Aorta (tissue), 5 donors: Measurements from ENCODE around the gene ZMYND10. TPM values are rescaled to one million over a fixed set of nuclear protein-coding genes. Genes with fewer than 3 reads are reported as not detected.
A peak's percentile ranks its signal among the peaks of the same experiment; 100 is the strongest.

Source experiments
- ATAC-seq: fragments of 200-7000 bp; cut with Tn5 transposase; one replicate; pipeline ENCODE4 v1.9.1; 2022; ENCODE audit warnings: moderate library complexity; ENCODE audit not compliant: low FRiP score
- DNase-seq, 2 donors: peaks; one replicate each; pipeline ENCODE4 v3.0.0-alpha.2; 2020
- H3K27ac ChIP-seq, 2 donors: one replicate each; pipeline ENCODE4 v1.5.1; 2013; ENCODE audit warnings: low read length in 2 of 2, mild to moderate bottlenecking in 2 of 2, moderate library complexity in 2 of 2, control low read depth in 1 of 2, inconsistent platforms in 1 of 2, low read depth in 1 of 2
- H3K27me3 ChIP-seq, 2 donors: one replicate each; pipeline ENCODE4 v1.6.1; 2013; ENCODE audit warnings: control low read depth in 1 of 2, low read length in 1 of 2, mild to moderate bottlenecking in 1 of 2, moderate library complexity in 1 of 2; ENCODE audit not compliant: insufficient read depth in 2 of 2, control insufficient read depth in 1 of 2
- H3K36me3 ChIP-seq, 2 donors: one replicate each; pipeline ENCODE4 v1.6.1; 2013; ENCODE audit warnings: control low read depth in 1 of 2, low read length in 1 of 2, mild to moderate bottlenecking in 1 of 2; ENCODE audit not compliant: insufficient read depth in 2 of 2, control insufficient read depth in 1 of 2
- H3K4me1 ChIP-seq, 2 donors: one replicate each; pipeline ENCODE4 v1.6.1; 2013; ENCODE audit warnings: low read length in 2 of 2, control low read depth in 1 of 2, mild to moderate bottlenecking in 1 of 2, moderate library complexity in 1 of 2; ENCODE audit not compliant: insufficient read depth in 2 of 2, control insufficient read depth in 1 of 2
- H3K4me3 ChIP-seq, 2 donors: one replicate each; pipeline ENCODE4 v1.5.1; 2013; ENCODE audit warnings: low read length in 2 of 2, control low read depth in 1 of 2, mild to moderate bottlenecking in 1 of 2
- H3K9me3 ChIP-seq: one replicate; pipeline ENCODE4 v1.6.1; 2013; ENCODE audit warnings: mild to moderate bottlenecking, low read length; ENCODE audit not compliant: control insufficient read depth
- WGBS, 2 donors: extraction: QIAGEN DNeasy Blood & Tissue Kit; methylation state at CpG; one replicate each; pipeline ENCODE4 v1.1.7; 2013; 5-methylcytosine and 5-hydroxymethylcytosine counted together
- intact Hi-C, 2 donors: fragments of 100-400 bp; cut with DNase I; formaldehyde crosslinking; loops; one replicate each; pipeline versions ENCODE4 v1.14.2 to v1.15.0; 2022
- polyA plus RNA-seq, 2 donors: library from polyadenylated mRNA; stranded (reverse); fragments of 200-250 nt; gene quantifications; one replicate each; pipeline ENCODE4 v1.2.3, GENCODE V29; 2013
- total RNA-seq, 2 donors: library from RNA; stranded (reverse); fragmentation: NEBNext Ultra II Directional; extraction: Animal tissue kit (Norgen Biotek cat#: 25700); gene quantifications; one replicate each; pipeline ENCODE4 v1.2.1, GENCODE V29; 2021
- donor health status: healthy with polysubstance abuse.
- donor health status: Bipolar disorder and iron deficiency.
- donor health status: DM: no; HTN: no; CAD: no.
- donor health status: DM: no; HTN: no; CAD: no.
- donor health status: DM: yes; HTN: yes; CAD: no.

The ZMYND10 gene
- total and polyA plus RNA-seq, 4 donors, result 0.13 to 3.5 (median 0.82) TPM

DNA sequence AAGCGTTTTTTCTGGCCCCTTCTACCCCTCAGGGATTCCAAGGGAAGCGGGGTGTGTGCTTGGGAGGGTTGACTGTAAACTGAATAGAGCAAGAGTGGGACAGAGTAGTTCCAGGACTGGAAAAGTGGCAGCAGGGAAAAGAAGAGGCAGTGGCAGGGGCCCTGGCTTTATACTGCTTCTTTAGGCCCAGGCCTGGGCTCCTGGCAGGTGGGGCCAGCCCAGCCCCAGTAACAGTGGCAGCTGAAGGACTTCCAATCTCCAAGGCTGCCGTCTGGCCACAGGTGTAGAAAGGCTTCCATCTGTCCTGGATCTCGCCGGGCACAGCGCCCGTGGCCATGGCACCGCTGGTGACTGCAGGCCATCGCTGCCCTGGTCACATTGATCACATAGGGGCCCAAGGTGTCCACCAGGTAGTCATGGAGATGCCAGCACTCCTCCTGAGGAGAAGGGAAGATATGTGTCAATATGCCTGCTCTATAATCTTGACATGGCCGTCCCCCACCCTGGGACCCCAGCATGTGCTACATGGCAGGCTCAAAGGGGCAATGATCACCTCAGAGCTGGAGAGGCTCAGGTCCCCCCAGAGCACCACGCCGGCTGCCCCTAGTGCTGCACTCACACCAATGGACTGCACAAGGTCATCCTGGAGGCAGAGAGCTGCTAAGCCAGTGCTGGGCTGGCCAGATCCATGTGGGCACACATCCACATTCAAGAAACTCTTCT, 52.3 kb downstream of the ZMYND10 start:
- H3K36me3 ChIP-seq, result peaks cover 0 to 2% of the 10 kb centered on the region in 2 donors
- H3K4me3 ChIP-seq, result no peak overlapping the region
- DNase-seq (peak in 1 of 2 donors; percentile 55), ATAC-seq (no peak)
- H3K27me3 ChIP-seq, result no peaks in the 10 kb centered on the region
- H3K9me3 ChIP-seq, result no peaks in the 10 kb centered on the region
- intact Hi-C loops, result no loop called here
- H3K4me1 ChIP-seq, result no peaks in the 10 kb centered on the region
- H3K27ac ChIP-seq, result peak overlapping the region in 1 of 2 donors; percentile 87
- 70 to 71% methylated on average over 12 of the region's 12 CpGs for WGBS, 2 donors

DNA sequence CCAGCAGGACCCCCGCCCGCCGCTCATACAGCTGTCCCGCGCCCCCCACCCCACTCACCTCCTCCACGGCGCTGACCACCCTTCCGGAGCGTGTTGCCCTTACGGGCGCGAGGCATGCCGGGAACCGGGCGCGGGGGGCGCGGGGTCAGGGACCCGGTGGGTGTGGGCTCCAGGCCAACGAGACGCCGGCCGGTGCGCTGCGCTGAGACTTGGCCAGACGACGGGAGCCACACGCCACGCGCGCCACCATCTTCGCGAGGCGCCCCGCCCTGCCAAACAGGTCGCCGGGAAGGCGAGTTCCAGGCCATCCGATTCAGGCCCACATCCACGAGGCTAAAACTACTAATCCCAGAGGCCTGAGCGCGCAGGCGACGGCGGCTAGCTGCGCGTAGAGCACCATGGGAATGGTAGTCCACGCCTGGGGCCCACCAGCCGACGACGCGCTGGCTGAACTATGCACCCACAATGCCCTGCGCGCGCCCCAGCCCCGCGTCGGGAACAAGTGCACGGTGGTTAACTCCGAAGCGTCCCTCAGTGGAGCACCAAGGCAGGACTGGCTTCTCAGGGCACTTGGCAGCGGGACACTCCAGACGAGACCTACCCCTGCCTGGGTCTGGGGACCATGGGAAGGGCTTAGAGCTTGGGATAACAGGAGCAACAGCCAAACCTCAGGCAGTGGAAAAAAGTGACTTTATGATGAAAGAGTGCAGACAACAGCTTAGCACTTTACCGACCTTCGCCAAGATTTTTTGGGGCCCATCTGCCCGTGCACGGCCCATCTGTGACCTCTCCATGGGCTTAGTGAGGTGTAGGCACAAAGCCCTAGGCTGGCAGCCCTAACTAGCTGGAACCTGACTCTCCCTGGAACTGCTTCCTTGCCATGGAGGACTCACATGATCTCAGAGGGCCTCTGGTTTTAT, 53.1 kb downstream of the ZMYND10 start, which contains the start of gene IFRD2:
Gene IFRD2, minus strand, starts transcription at position 271 of the 920 bp plus-strand sequence. Its CDS starts 155 bp downstream, at position 116.
- peak within 1 kb of the TSS in 1 of 2 donors; percentile 87 for H3K27ac ChIP-seq
- intact Hi-C loops, result no loop called here
- H3K4me1 ChIP-seq, result no peaks in the 10 kb centered on the region
- no peaks in the 10 kb centered on the region for H3K9me3 ChIP-seq
- no peaks in the 10 kb centered on the region for H3K27me3 ChIP-seq
- H3K4me3 ChIP-seq, result peak within 1 kb of the TSS; percentile 56 to 68
- ATAC-seq, result peak; percentile 97
- 1% methylated on average over 65 to 67 of the region's 67 CpGs for WGBS, 2 donors
- peaks cover 0 to 2% of the 10 kb centered on the region in 2 donors for H3K36me3 ChIP-seq
- peak; percentile 99 for DNase-seq

Other genes with a start within 250 kb of the ZMYND10 start
- gene SEMA3F, start 190.4 kb downstream of the ZMYND10 start, total RNA-seq, result 10 to 100 TPM; 39.2 to 40.3 TPM
- 10 to 100 TPM; 10.3 to 17.4 TPM for gene SEMA3F, start 190.4 kb downstream of the ZMYND10 start, polyA plus RNA-seq
- not detected for gene GNAT1, start 154.1 kb downstream of the ZMYND10 start, total RNA-seq
- not detected for gene GNAT1, start 154.1 kb downstream of the ZMYND10 start, polyA plus RNA-seq
- gene SLC38A3, start 140.5 kb downstream of the ZMYND10 start, total RNA-seq, result 1 to 10 TPM in 1 of 2 donors, under 1 TPM in 1; 0.19 to 1.4 TPM
- gene SLC38A3, start 140.5 kb downstream of the ZMYND10 start, polyA plus RNA-seq, result under 1 TPM in 1 of 2 donors, not detected in 1; 0.56 TPM
- gene GNAI2, start 109.5 kb downstream of the ZMYND10 start, total RNA-seq, result 100 to 1,000 TPM; 301 to 356 TPM
- gene GNAI2, start 109.5 kb downstream of the ZMYND10 start, polyA plus RNA-seq, result 100 to 1,000 TPM; 174 to 217 TPM
- 10 to 100 TPM; 26.0 to 57.4 TPM for gene SEMA3B, start 76.6 kb downstream of the ZMYND10 start, total RNA-seq
- 10 to 100 TPM; 23.3 to 69.5 TPM for gene SEMA3B, start 76.6 kb downstream of the ZMYND10 start, polyA plus RNA-seq
- under 1 TPM in 1 of 2 donors, not detected in 1; 0.51 TPM for gene LSMEM2, start 66.6 kb downstream of the ZMYND10 start, total RNA-seq
- 1 to 10 TPM in 1 of 2 donors, not detected in 1; 1.3 TPM for gene LSMEM2, start 66.6 kb downstream of the ZMYND10 start, polyA plus RNA-seq
- gene IFRD2, start 53.3 kb downstream of the ZMYND10 start, total RNA-seq, result 10 to 100 TPM; 46.8 to 58.8 TPM
- gene IFRD2, start 53.3 kb downstream of the ZMYND10 start, polyA plus RNA-seq, result 10 to 100 TPM; 34.6 to 47.1 TPM
- 1 to 10 TPM; 2.2 to 2.9 TPM for gene HYAL3, start 46.3 kb downstream of the ZMYND10 start, total RNA-seq
- gene HYAL3, start 46.3 kb downstream of the ZMYND10 start, polyA plus RNA-seq, result 1 to 10 TPM in 1 of 2 donors, under 1 TPM in 1; 0.63 to 5.1 TPM
- 10 to 100 TPM; 10.3 to 13.3 TPM for gene NAA80, start 46.3 kb downstream of the ZMYND10 start, total RNA-seq
- gene NAA80, start 46.3 kb downstream of the ZMYND10 start, polyA plus RNA-seq, result 10 to 100 TPM in 1 of 2 donors, 1 to 10 TPM in 1; 2.8 to 16.9 TPM
- 1 to 10 TPM; 6.9 to 9.3 TPM for gene HYAL1, start 42.2 kb downstream of the ZMYND10 start, total RNA-seq
- 1 to 10 TPM; 1.6 TPM for gene HYAL1, start 42.2 kb downstream of the ZMYND10 start, polyA plus RNA-seq
- gene HYAL2, start 23.0 kb downstream of the ZMYND10 start, total RNA-seq, result 10 to 100 TPM; 52.6 to 71.2 TPM
- gene HYAL2, start 23.0 kb downstream of the ZMYND10 start, polyA plus RNA-seq, result 10 to 100 TPM in 1 of 2 donors, 1 to 10 TPM in 1; 5.6 to 25.3 TPM
- gene TUSC2, start 17.5 kb downstream of the ZMYND10 start, total RNA-seq, result 10 to 100 TPM; 18.9 to 22.6 TPM
- 10 to 100 TPM; 28.5 to 33.2 TPM for gene TUSC2, start 17.5 kb downstream of the ZMYND10 start, polyA plus RNA-seq
- gene RASSF1, start 4.9 kb downstream of the ZMYND10 start, total RNA-seq, result 10 to 100 TPM; 41.6 to 43.2 TPM
- gene RASSF1, start 4.9 kb downstream of the ZMYND10 start, polyA plus RNA-seq, result 10 to 100 TPM; 33.6 to 42.3 TPM
- gene NPRL2, start 5.0 kb upstream of the ZMYND10 start, total RNA-seq, result 10 to 100 TPM; 11.9 to 21.4 TPM
- 10 to 100 TPM; 17.3 to 41.9 TPM for gene NPRL2, start 5.0 kb upstream of the ZMYND10 start, polyA plus RNA-seq
- gene CYB561D2, start 5.1 kb upstream of the ZMYND10 start, total RNA-seq, result 10 to 100 TPM in 1 of 2 donors, 1 to 10 TPM in 1; 7.9 to 12.2 TPM
- gene CYB561D2, start 5.1 kb upstream of the ZMYND10 start, polyA plus RNA-seq, result 10 to 100 TPM in 1 of 2 donors, 1 to 10 TPM in 1; 6.8 to 14.4 TPM
- 10 to 100 TPM; 27.8 to 32.9 TPM for gene TMEM115, start 13.8 kb upstream of the ZMYND10 start, total RNA-seq
- 10 to 100 TPM; 10.3 to 31.8 TPM for gene TMEM115, start 13.8 kb upstream of the ZMYND10 start, polyA plus RNA-seq
- 1 to 10 TPM; 2.7 to 3.2 TPM for gene CACNA2D2, start 157.9 kb upstream of the ZMYND10 start, total RNA-seq
- 1 to 10 TPM in 1 of 2 donors, under 1 TPM in 1; 0.75 to 1.7 TPM for gene CACNA2D2, start 157.9 kb upstream of the ZMYND10 start, polyA plus RNA-seq
- 10 to 100 TPM in 1 of 2 donors, 1 to 10 TPM in 1; 8.8 to 15.9 TPM for gene C3orf18, start 222.0 kb upstream of the ZMYND10 start, total RNA-seq
- gene C3orf18, start 222.0 kb upstream of the ZMYND10 start, polyA plus RNA-seq, result 10 to 100 TPM; 16.4 to 18.0 TPM
- gene HEMK1, start 223.8 kb upstream of the ZMYND10 start, total RNA-seq, result 10 to 100 TPM; 12.0 to 21.3 TPM
- 10 to 100 TPM; 11.0 to 18.3 TPM for gene HEMK1, start 223.8 kb upstream of the ZMYND10 start, polyA plus RNA-seq